ENCODE measurements around the gene OPN4. TPM values are rescaled to one million over a fixed set of nuclear protein-coding genes. Genes with fewer than 3 reads are reported as not detected.
A peak's percentile ranks its signal among the peaks of the same experiment; 100 is the strongest.

Gene OPN4
- total and polyA plus RNA-seq, 2 of the 8 experiments (the other 6 are each of a cell fraction or from before 2014, with no cell fraction given) = not detected

GRCh38 chr10:86667421-86668181 is 13.3 kb downstream of the OPN4 start:
- no peaks in the 10 kb centered on the region for H3K79me1 ChIP-seq (ENCODE audit: low read depth, low read length)
- H3K9me3 ChIP-seq (ENCODE audit: insufficient read depth in 2 of 2, low read depth in 1 of 2, low read length in 1 of 2) = no peaks in the 10 kb centered on the region
- H3K9ac ChIP-seq (replicated peaks in 1 of 4; ENCODE audit: extremely low read depth in 1 of 4, low read depth in 3 of 4, low read length in 3 of 4) = no peak overlapping the region
- 87% methylated on average over 10 of the region's 10 CpGs; no CpG with 5 or more reads in 1 of the 2 experiments for WGBS, 2 experiments (ENCODE audit: extremely low coverage in 1 of 2, insufficient coverage in 1 of 2, insufficient read length in 1 of 2, insufficient replicate concordance in 2 of 2, low coverage in 1 of 2, low lambda C conversion rate in 2 of 2, missing lambda C conversion rate in 1 of 2)
- H4K8ac ChIP-seq (ENCODE audit: extremely low read depth, insufficient read depth, low read length) = no peak overlapping the region
- 0 out of 2 replicates have a peak overlapping the region, but pooled peaks have one; percentile 61 for H2BK15ac ChIP-seq (ENCODE audit: low read length)
- FAIRE-seq = no peak
- ChIA-PET POLR2A (ENCODE audit: partially characterized antibody) (interaction anchor here (0.6 to 1.2 kb wide), 3 partner anchors 14 to 689 kb away, joined by 3 read pairs; no protein-coding TSS in a partner anchor), CTCF (ENCODE audit: partially characterized antibody) (interaction anchor here (0.5 to 13.4 kb wide), 10 partner anchors 8 to 475 kb away, joined by 3 to 105 read pairs (median 3); no protein-coding TSS in a partner anchor)
- no peak overlapping the region for H2AFZ ChIP-seq (ENCODE audit: low read length)
- H3K18ac ChIP-seq (ENCODE audit: extremely low read depth, low read length) = no peak overlapping the region
- no peaks in the 10 kb centered on the region for H3K27me3 ChIP-seq (replicated peaks in 1 of 4; ENCODE audit: control insufficient read depth in 3 of 4, extremely low read depth in 1 of 4, insufficient read depth in 3 of 4, low read length in 3 of 4)
- H3K23ac ChIP-seq (ENCODE audit: insufficient read length) = no peak overlapping the region
- no peak overlapping the region for H3K56ac ChIP-seq (replicated peaks; ENCODE audit: insufficient read length, low read depth, low read length)
- no peak overlapping the region for H3K4ac ChIP-seq (replicated peaks; ENCODE audit: insufficient read length, low read depth, low read length)
- H3K36me3 ChIP-seq (ENCODE audit: control insufficient read depth in 2 of 4, insufficient read depth in 4 of 4, low read length in 3 of 4) = no peaks in the 10 kb centered on the region
- no peaks in the 10 kb centered on the region for H3K79me2 ChIP-seq (ENCODE audit: control insufficient read depth in 1 of 2, insufficient read depth in 2 of 2, low read length in 2 of 2)
- H3K27ac ChIP-seq (ENCODE audit: low read depth, low read length) = no peak overlapping the region
- peaks cover 3 to 24% (median 14%) of the 10 kb centered on the region in 4 experiments for H3K4me1 ChIP-seq (replicated peaks in 1 of 4; ENCODE audit: control insufficient read depth in 3 of 4, insufficient read depth in 4 of 4, low read length in 3 of 4)
- H4K5ac ChIP-seq (ENCODE audit: insufficient read length, low read depth, low read length) = no peak overlapping the region
- H4K91ac ChIP-seq (replicated peaks; ENCODE audit: insufficient read length, low read length) = no peak overlapping the region
- no peak overlapping the region for H3K14ac ChIP-seq (ENCODE audit: insufficient read length)
- no peak overlapping the region for H2AK5ac ChIP-seq (ENCODE audit: low read depth, low read length)
- no peak overlapping the region for H2BK5ac ChIP-seq (ENCODE audit: low read depth, low read length)
- H2BK12ac ChIP-seq (ENCODE audit: low read depth, low read length) = no peak overlapping the region
- H3K4me2 ChIP-seq (ENCODE audit: insufficient read depth in 1 of 2, low read depth in 2 of 2, low read length in 2 of 2) = no peak overlapping the region
- H3K4me3 ChIP-seq (ENCODE audit: extremely low read depth in 1 of 4, insufficient read depth in 2 of 4, low read depth in 3 of 4, low read length in 4 of 4) = no peak overlapping the region
- H3K23me2 ChIP-seq (ENCODE audit: low read depth, low read length) = no peaks in the 10 kb centered on the region
- H4K20me1 ChIP-seq (replicated peaks in 1 of 2; ENCODE audit: control insufficient read depth in 1 of 2, insufficient read depth in 2 of 2, low read length in 2 of 2) = no peaks in the 10 kb centered on the region
- H2BK20ac ChIP-seq (ENCODE audit: low read length) = no peak overlapping the region
- no peak for DNase-seq (ENCODE audit: low read depth in 1 of 2, low spot score in 2 of 2)
- no peak overlapping the region for H2BK120ac ChIP-seq (replicated peaks; ENCODE audit: low read depth, low read length)
- TF ChIP-seq EZH2 (IDR thresholded peaks at IDR 0.05; ENCODE audit: low read depth, low read length, severe bottlenecking) (no peak), EGR1 (IDR thresholded peaks at IDR 0.05; ENCODE audit: borderline replicate concordance, low read depth, low read length) (no peak), NANOG (IDR thresholded peaks at IDR 0.05; ENCODE audit: insufficient read depth, low read depth, low read length, poor library complexity, severe bottlenecking) (no peak), E2F6 (IDR thresholded peaks at IDR 0.05) (no peak), TAF7 (optimal IDR thresholded peaks at IDR 0.05; ENCODE audit: borderline replicate concordance, low read depth, low read length) (no peak), BCL11A (IDR thresholded peaks at IDR 0.05; ENCODE audit: low read depth in 2 of 2, low read length in 2 of 2) (no peak), CBX8 (IDR thresholded peaks at IDR 0.05; ENCODE audit: borderline replicate concordance, low read depth, low read length) (no peak)

All from H1 (cell line).